ENCODE measurements around the gene ARHGAP15. TPM values are rescaled to one million over a fixed set of nuclear protein-coding genes. Genes with fewer than 3 reads are reported as not detected.

Gene ARHGAP15
- total and polyA plus RNA-seq, 4 donors, result 3.8 to 17.9 (median 13.2) TPM

- H3K9ac ChIP-seq (ENCODE audit: low read depth in 1 of 2, low read length in 2 of 2), result no peak overlapping the region
- no peaks in the 10 kb centered on the region for H3K4me1 ChIP-seq (ENCODE audit: control insufficient read depth in 4 of 4, insufficient read depth in 4 of 4, low read length in 3 of 4)
- 89% methylated on average over 1 of the region's 1 CpG for WGBS
- no peak overlapping the region for H3K27ac ChIP-seq (ENCODE audit: low read depth in 1 of 2, low read length in 2 of 2)
- no peaks in the 10 kb centered on the region for H3K9me3 ChIP-seq (ENCODE audit: control insufficient read depth in 4 of 4, low read length in 3 of 4)
- no peak for TF ChIP-seq HNF4A (conservative IDR thresholded peaks at IDR 0.05)
- no peak for TF ChIP-seq FOXA2 (IDR thresholded peaks at IDR 0.05)
- no peak for TF ChIP-seq JUND (IDR thresholded peaks at IDR 0.05)
- no peak for TF ChIP-seq FOXA1 (IDR thresholded peaks at IDR 0.05)
- TF ChIP-seq HNF4G (IDR thresholded peaks at IDR 0.05), result no peak
- TF ChIP-seq RAD21 (IDR thresholded peaks at IDR 0.05), result no peak
- no peak for TF ChIP-seq GABPA (IDR thresholded peaks at IDR 0.05 in 1 of 2, conservative IDR thresholded peaks at IDR 0.05 in 1 of 2)
- TF ChIP-seq RXRA (IDR thresholded peaks at IDR 0.05), result no peak
- no peak for TF ChIP-seq EGR1 (IDR thresholded peaks at IDR 0.05; ENCODE audit: low read depth in 2 of 2)
- no peak for TF ChIP-seq REST (IDR thresholded peaks at IDR 0.05)
- TF ChIP-seq MAX (IDR thresholded peaks at IDR 0.05), result no peak
- TF ChIP-seq YY1 (IDR thresholded peaks at IDR 0.05), result no peak
- TF ChIP-seq NR2F2 (IDR thresholded peaks at IDR 0.05), result no peak
- TF ChIP-seq ATF3 (IDR thresholded peaks at IDR 0.05), result no peak
- no peak for TF ChIP-seq TAF1 (conservative IDR thresholded peaks at IDR 0.05)
- no peak for TF ChIP-seq SP1 (IDR thresholded peaks at IDR 0.05)
- no peak for TF ChIP-seq ZBTB33 (IDR thresholded peaks at IDR 0.05)
- TF ChIP-seq CTCF (IDR thresholded peaks at IDR 0.05; ENCODE audit: low read depth, low read length, missing input control), result no peak
- no peak overlapping the region for H3K4me3 ChIP-seq (ENCODE audit: low read depth in 1 of 3, low read length in 3 of 3)
- DNase-seq (ENCODE audit: low spot score), result no peak
- H3K27me3 ChIP-seq (ENCODE audit: control insufficient read depth in 4 of 4, insufficient read depth in 4 of 4, low read length in 3 of 4), result no peaks in the 10 kb centered on the region
- H3K36me3 ChIP-seq (ENCODE audit: control insufficient read depth in 4 of 4, insufficient read depth in 3 of 4, low read depth in 1 of 4, low read length in 3 of 4), result no peaks in the 10 kb centered on the region
Measured at GRCh38 chr2:143505542-143505941, 376.3 kb downstream of the ARHGAP15 start.

Measured in liver (tissue), 9 donors.